Neural progenitor cell (in vitro differentiated cells): ENCODE data around the gene USP37. TPM values are rescaled to one million over a fixed set of nuclear protein-coding genes. Genes with fewer than 3 reads are reported as not detected.
A peak's percentile ranks its signal among the peaks of the same experiment; 100 is the strongest.

Experiments
- DNase-seq: peaks from one replicate; pipeline ENCODE4 v3.0.0-alpha.2; 2016; ENCODE audit warnings: low spot score
- H2AFZ ChIP-seq: fragments of 200-600 bp; sonication (generic); replicated peaks from 2 replicates; pipeline ENCODE4 v1.6.1; 2016; ENCODE audit warnings: antibody characterized with exemption
- H3F3A ChIP-seq: fragments of 200-600 bp; sonication (generic); 2 replicates; pipeline ENCODE4 v1.6.1; 2016; ENCODE audit warnings: antibody characterized with exemption, low read depth
- H3K27ac ChIP-seq: fragments of 200-600 bp; sonication (generic); 2 replicates; pipeline ENCODE4 v1.5.1; 2016; ENCODE audit warnings: mild to moderate bottlenecking
- H3K27me3 ChIP-seq: fragments of 200-600 bp; sonication (generic); 2 replicates; pipeline ENCODE4 v1.6.1; 2016; ENCODE audit warnings: mild to moderate bottlenecking, moderate library complexity
- H3K36me3 ChIP-seq: fragments of 200-600 bp; sonication (generic); 2 replicates; pipeline ENCODE4 v1.5.1; 2016
- H3K4me1 ChIP-seq: fragments of 200-600 bp; sonication (generic); 2 replicates; pipeline ENCODE4 v1.6.1; 2016; ENCODE audit warnings: mixed run types
- H3K4me2 ChIP-seq: fragments of 200-600 bp; sonication (generic); 2 replicates; pipeline ENCODE4 v1.6.1; 2016
- H3K4me3 ChIP-seq: fragments of 200-600 bp; sonication (generic); 2 replicates; pipeline ENCODE4 v1.5.1; 2016
- H3K79me2 ChIP-seq: fragments of 200-600 bp; sonication (generic); 2 replicates; pipeline ENCODE4 v1.6.1; 2016; ENCODE audit warnings: low read depth
- H3K9ac ChIP-seq: fragments of 200-600 bp; sonication (generic); 2 replicates; pipeline ENCODE4 v1.6.1; 2016
- H3K9me3 ChIP-seq: fragments of 200-600 bp; sonication (generic); 2 replicates; pipeline ENCODE4 v1.5.1; 2016; ENCODE audit warnings: low read depth
- H4K20me1 ChIP-seq: fragments of 200-600 bp; sonication (generic); 2 replicates; pipeline ENCODE4 v1.6.1; 2016; ENCODE audit warnings: low read depth
- H3K27ac Mint-ChIP-seq: 3 replicates; pipeline ENCODE4 v1.8.0; 2021; ENCODE audit warnings: mixed read lengths
- H3K27me3 Mint-ChIP-seq: 2 replicates; pipeline ENCODE4 v1.8.0; 2022; ENCODE audit warnings: low read depth, mild to moderate bottlenecking, inconsistent platforms, moderate library complexity, mixed read lengths; ENCODE audit not compliant: insufficient read depth
- H3K36me3 Mint-ChIP-seq: 3 replicates; pipeline ENCODE4 v1.8.0; 2021; ENCODE audit warnings: mixed read lengths
- H3K4me1 Mint-ChIP-seq: 3 replicates; pipeline ENCODE4 v1.8.0; 2021; ENCODE audit warnings: mixed read lengths
- H3K4me3 Mint-ChIP-seq: 3 replicates; pipeline ENCODE4 v1.8.0; 2021; ENCODE audit warnings: mild to moderate bottlenecking, moderate library complexity, mixed read lengths
- H3K9me3 Mint-ChIP-seq: 3 replicates; pipeline ENCODE4 v1.8.0; 2020; ENCODE audit warnings: mixed read lengths
- EZH2 ChIP-seq: fragments of 200-600 bp; sonication (generic); IDR thresholded peaks from 2 replicates; pipeline ENCODE4 v1.6.1; 2017; ENCODE audit warnings: antibody characterized with exemption, mild to moderate bottlenecking, moderate library complexity
- EZH2phosphoT487 ChIP-seq: fragments of 200-600 bp; sonication (generic); IDR thresholded peaks from 2 replicates; pipeline ENCODE4 v1.6.1; 2017; ENCODE audit warnings: antibody characterized with exemption
- total RNA-seq: library from RNA; depleted of rRNA; stranded (reverse); fragments of >200 nt; gene quantifications from 2 replicates; pipeline ENCODE4 v1.2.3, GENCODE V29; 2015; ENCODE audit warnings: low replicate concordance
- TF ChIP-seq, protein P1 (sequence below): fragments of 200-600 bp; sonication (generic); IDR thresholded peaks from 2 replicates; pipeline ENCODE4 v1.5.1; 2017; ENCODE audit warnings: antibody characterized with exemption, mild to moderate bottlenecking

Gene USP37
- total RNA-seq, 1 donor from 2014 or later, result 35.1 TPM

GRCh38 chr2:218404351-218405085 lies 163.6 kb downstream of the USP37 start:
- H3K27me3 Mint-ChIP-seq, result no peaks in the 10 kb centered on the region

GRCh38 chr2:218403810-218404209 lies 164.3 kb downstream of the USP37 start:
- H3K4me3 ChIP-seq, result no peak overlapping the region
- H3K27ac ChIP-seq, result no peak overlapping the region
- no peak for DNase-seq
- peaks cover 8% of the 10 kb centered on the region for H3K27me3 ChIP-seq
- no peak overlapping the region for H3K4me3 Mint-ChIP-seq
- TF ChIP-seq, protein P1, sequence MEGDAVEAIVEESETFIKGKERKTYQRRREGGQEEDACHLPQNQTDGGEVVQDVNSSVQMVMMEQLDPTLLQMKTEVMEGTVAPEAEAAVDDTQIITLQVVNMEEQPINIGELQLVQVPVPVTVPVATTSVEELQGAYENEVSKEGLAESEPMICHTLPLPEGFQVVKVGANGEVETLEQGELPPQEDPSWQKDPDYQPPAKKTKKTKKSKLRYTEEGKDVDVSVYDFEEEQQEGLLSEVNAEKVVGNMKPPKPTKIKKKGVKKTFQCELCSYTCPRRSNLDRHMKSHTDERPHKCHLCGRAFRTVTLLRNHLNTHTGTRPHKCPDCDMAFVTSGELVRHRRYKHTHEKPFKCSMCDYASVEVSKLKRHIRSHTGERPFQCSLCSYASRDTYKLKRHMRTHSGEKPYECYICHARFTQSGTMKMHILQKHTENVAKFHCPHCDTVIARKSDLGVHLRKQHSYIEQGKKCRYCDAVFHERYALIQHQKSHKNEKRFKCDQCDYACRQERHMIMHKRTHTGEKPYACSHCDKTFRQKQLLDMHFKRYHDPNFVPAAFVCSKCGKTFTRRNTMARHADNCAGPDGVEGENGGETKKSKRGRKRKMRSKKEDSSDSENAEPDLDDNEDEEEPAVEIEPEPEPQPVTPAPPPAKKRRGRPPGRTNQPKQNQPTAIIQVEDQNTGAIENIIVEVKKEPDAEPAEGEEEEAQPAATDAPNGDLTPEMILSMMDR, result no peak
- TF ChIP-seq EZH2phosphoT487 (no peak), EZH2 (no peak)
- H3K9ac ChIP-seq, result no peak overlapping the region
- H4K20me1 ChIP-seq, result peaks cover 14% of the 10 kb centered on the region
- H3K4me1 Mint-ChIP-seq, result peaks cover 19% of the 10 kb centered on the region
- H3K27me3 Mint-ChIP-seq, result peaks cover 3% of the 10 kb centered on the region
- peaks cover 23% of the 10 kb centered on the region for H3K79me2 ChIP-seq
- peaks cover 33% of the 10 kb centered on the region for H3F3A ChIP-seq
- H3K9me3 Mint-ChIP-seq, result no peaks in the 10 kb centered on the region
- no peak overlapping the region for H3K4me2 ChIP-seq
- H3K36me3 ChIP-seq, result no peaks in the 10 kb centered on the region
- H2AFZ ChIP-seq, result no peak overlapping the region
- H3K36me3 Mint-ChIP-seq, result peaks cover 10% of the 10 kb centered on the region
- H3K9me3 ChIP-seq, result no peaks in the 10 kb centered on the region
- H3K4me1 ChIP-seq, result peaks cover 18% of the 10 kb centered on the region
- no peak overlapping the region for H3K27ac Mint-ChIP-seq

More at GRCh38 chr2:218404351-218405085, 163.6 kb downstream of the USP37 start:
- no peak overlapping the region for H3K4me2 ChIP-seq
- no peak overlapping the region for H3K27ac ChIP-seq
- TF ChIP-seq EZH2, result no peak
- no peak for TF ChIP-seq EZH2phosphoT487
- TF ChIP-seq, protein P1, result no peak
- Mint-ChIP-seq H3K27ac (no peak overlapping the region), H3K4me1 (peaks cover 19% of the 10 kb centered on the region), H3K36me3 (peaks cover 10% of the 10 kb centered on the region), H3K9me3 (no peaks in the 10 kb centered on the region), H3K4me3 (no peak overlapping the region)
- H4K20me1 ChIP-seq, result peaks cover 14% of the 10 kb centered on the region
- peaks cover 23% of the 10 kb centered on the region for H3K79me2 ChIP-seq
- peaks cover 18% of the 10 kb centered on the region for H3K4me1 ChIP-seq
- no peaks in the 10 kb centered on the region for H3K9me3 ChIP-seq
- H3K9ac ChIP-seq, result no peak overlapping the region
- H3K27me3 ChIP-seq, result peaks cover 1% of the 10 kb centered on the region
- H3K36me3 ChIP-seq, result no peaks in the 10 kb centered on the region
- DNase-seq, result peak; percentile 1
- no peak overlapping the region for H2AFZ ChIP-seq
- H3K4me3 ChIP-seq, result no peak overlapping the region
- H3F3A ChIP-seq, result peaks cover 27% of the 10 kb centered on the region

DNA sequence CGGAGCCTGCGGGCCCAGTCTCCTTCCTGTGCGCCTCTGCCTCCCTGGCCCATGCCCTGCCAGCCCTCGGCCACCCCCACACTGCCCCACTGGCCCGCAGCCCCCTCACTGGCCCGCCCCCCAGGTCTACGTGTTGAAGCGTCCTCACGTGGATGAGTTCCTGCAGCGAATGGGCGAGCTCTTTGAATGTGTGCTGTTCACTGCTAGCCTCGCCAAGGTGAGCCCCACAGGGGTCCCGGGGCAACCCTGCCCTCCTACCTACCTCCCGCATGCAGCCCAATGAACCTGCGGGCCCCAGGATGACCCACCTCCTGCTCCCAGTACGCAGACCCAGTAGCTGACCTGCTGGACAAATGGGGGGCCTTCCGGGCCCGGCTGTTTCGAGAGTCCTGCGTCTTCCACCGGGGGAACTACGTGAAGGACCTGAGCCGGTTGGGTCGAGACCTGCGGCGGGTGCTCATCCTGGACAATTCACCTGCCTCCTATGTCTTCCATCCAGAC lies 165.2 kb downstream of the USP37 start:
- Mint-ChIP-seq H3K4me3 (no peak overlapping the region), H3K27me3 (peaks cover 8% of the 10 kb centered on the region), H3K4me1 (peaks cover 21% of the 10 kb centered on the region), H3K27ac (no peak overlapping the region), H3K36me3 (peaks cover 10% of the 10 kb centered on the region), H3K9me3 (no peaks in the 10 kb centered on the region)
- TF ChIP-seq EZH2 (no peak), EZH2phosphoT487 (no peak)
- TF ChIP-seq, protein P1, result no peak
- H3K9me3 ChIP-seq, result no peaks in the 10 kb centered on the region
- peaks cover 19% of the 10 kb centered on the region for H3K4me1 ChIP-seq
- H3K27ac ChIP-seq, result no peak overlapping the region
- peaks cover 14% of the 10 kb centered on the region for H4K20me1 ChIP-seq
- H3K79me2 ChIP-seq, result peaks cover 23% of the 10 kb centered on the region
- H3F3A ChIP-seq, result peaks cover 38% of the 10 kb centered on the region
- H3K9ac ChIP-seq, result no peak overlapping the region
- H2AFZ ChIP-seq, result no peak overlapping the region
- H3K27me3 ChIP-seq, result peaks cover 17% of the 10 kb centered on the region
- H3K4me3 ChIP-seq, result no peak overlapping the region
- no peaks in the 10 kb centered on the region for H3K36me3 ChIP-seq
- no peak overlapping the region for H3K4me2 ChIP-seq
- no peak for DNase-seq
